Natural killer cell (primary cell): ENCODE results near the gene LRRC57. TPM values are rescaled to one million over a fixed set of nuclear protein-coding genes. Genes with fewer than 3 reads are reported as not detected.
A peak's percentile ranks its signal among the peaks of the same experiment; 100 is the strongest.

ENCODE experiments used
- ATAC-seq, 3 donors: fragments of 150-1000 bp in 2 of 3; fragments of 200-7000 bp in 1 of 3; cut with Tn5 transposase; 1 replicate in 1 of 3; 2 replicates in 2 of 3; pipeline ENCODE4 v1.10.0; 2021; ENCODE audit warnings: mild to moderate bottlenecking in 2 of 3, moderate library complexity in 2 of 3
- DNase-seq, 2 donors: peaks; one replicate each; pipeline versions ENCODE4 v3.0.0 to v3.0.0-alpha.2; 2013 to 2021; ENCODE audit warnings: mixed read lengths in 1 of 2
- H3K27ac ChIP-seq: one replicate; pipeline ENCODE4 v1.5.1; 2013; ENCODE audit warnings: mild to moderate bottlenecking, low read length
- H3K27me3 ChIP-seq: one replicate; pipeline ENCODE4 v1.6.1; 2013; ENCODE audit warnings: low read length; ENCODE audit not compliant: control insufficient read depth, insufficient read depth
- H3K36me3 ChIP-seq: one replicate; pipeline ENCODE4 v1.6.1; 2013; ENCODE audit warnings: low read length; ENCODE audit not compliant: control insufficient read depth, insufficient read depth
- H3K4me1 ChIP-seq: one replicate; pipeline ENCODE4 v1.6.1; 2013; ENCODE audit warnings: low read length; ENCODE audit not compliant: control insufficient read depth, insufficient read depth
- H3K4me3 ChIP-seq: one replicate; pipeline ENCODE4 v1.5.1; 2013; ENCODE audit warnings: low read length
- H3K9me3 ChIP-seq: one replicate; pipeline ENCODE4 v1.6.1; 2013; ENCODE audit warnings: low read length; ENCODE audit not compliant: control insufficient read depth, insufficient read depth
- H3K27ac Mint-ChIP-seq, 2 donors: one replicate each; pipeline ENCODE4 v1.8.0; 2022; ENCODE audit warnings: mild to moderate bottlenecking in 2 of 2, mixed read lengths in 2 of 2, moderate library complexity in 1 of 2
- H3K27me3 Mint-ChIP-seq, 2 donors: one replicate each; pipeline ENCODE4 v1.8.0; 2022; ENCODE audit warnings: low read depth in 2 of 2, mixed read lengths in 2 of 2
- H3K36me3 Mint-ChIP-seq: one replicate; pipeline ENCODE4 v1.8.0; 2022; ENCODE audit warnings: mixed read lengths
- H3K4me1 Mint-ChIP-seq, 2 donors: one replicate each; pipeline ENCODE4 v1.8.0; 2022; ENCODE audit warnings: mixed read lengths in 2 of 2
- H3K4me3 Mint-ChIP-seq: one replicate; pipeline ENCODE4 v1.8.0; 2022; ENCODE audit warnings: mild to moderate bottlenecking, moderate library complexity, mixed read lengths
- H3K9me3 Mint-ChIP-seq, 2 donors: one replicate each; pipeline ENCODE4 v1.8.0; 2022; ENCODE audit warnings: mixed read lengths in 2 of 2
- WGBS: methylation state at CpG from one replicate; pipeline ENCODE4 v1.1.7; 2013; ENCODE audit warnings: missing lambda C conversion rate; ENCODE audit not compliant: insufficient coverage; 5-methylcytosine and 5-hydroxymethylcytosine counted together
- intact Hi-C: fragments of 100-400 bp; cut with micrococcal nuclease; formaldehyde crosslinking; loops from one replicate; pipeline ENCODE4 v1.14.2; 2022
- total RNA-seq, 4 donors: library from RNA; stranded (reverse); fragments of 120-200 nt in 1 of 4; gene quantifications; one replicate each; pipeline versions ENCODE4 v1.2.3 to v1.2.4, GENCODE V29; 2013 to 2022
- TF ChIP-seq, protein P1 (sequence below): fragments of 200-600 bp; IDR thresholded peaks from one replicate; pipeline ENCODE4 v1.8.0; 2022; ENCODE audit warnings: antibody characterized with exemption

The LRRC57 gene
- 10 to 100 TPM; 29.4 to 43.9 (median 29.4) TPM for total RNA-seq
- total RNA-seq (2013): 25.0 TPM

DNA sequence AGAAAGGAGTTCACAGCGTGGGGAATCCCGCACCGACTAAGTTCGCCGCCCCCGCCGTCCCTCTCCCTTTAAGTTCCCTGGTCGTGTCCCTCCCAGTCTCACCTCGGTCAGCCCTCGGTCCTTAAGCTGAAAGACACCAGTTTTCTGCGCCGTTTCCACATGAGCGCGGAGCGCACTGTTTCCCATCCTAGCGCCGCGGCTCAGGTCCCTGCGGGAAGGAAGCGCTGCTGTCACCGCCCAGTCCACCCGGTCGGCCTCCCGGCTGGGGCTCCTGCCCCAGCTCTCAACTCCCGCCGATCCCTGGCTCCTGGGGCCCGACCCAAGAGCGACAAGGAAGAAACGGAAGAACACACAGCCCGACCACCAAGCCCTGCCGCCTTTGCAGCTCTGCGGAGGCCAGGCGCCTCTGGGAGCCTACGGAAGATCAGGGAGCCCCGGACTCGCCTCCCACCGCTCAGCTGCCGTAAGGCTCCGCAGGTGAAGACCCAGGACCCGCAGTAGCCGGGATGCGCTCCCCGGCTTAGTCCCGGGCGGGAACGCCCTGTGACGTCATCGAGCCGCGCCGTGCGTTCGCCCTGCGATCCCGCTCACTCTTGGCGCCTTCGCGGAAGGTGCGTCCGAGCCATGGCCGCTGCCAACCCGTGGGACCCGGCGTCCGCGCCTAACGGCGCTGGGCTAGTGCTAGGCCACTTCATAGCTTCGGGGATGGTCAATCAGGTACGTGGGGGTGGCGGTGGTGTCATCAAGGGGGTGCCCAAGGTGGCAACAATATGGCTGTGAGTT, at the start of gene LRRC57, which contains the start of gene HAUS2:
LRRC57 (minus strand) TSS at position 545 of the 783 bp plus-strand sequence; CDS start at position 186, 359 bp downstream.
HAUS2 (plus strand) TSS at position 590 of the 783 bp plus-strand sequence; CDS start at position 625, 35 bp downstream.
- Mint-ChIP-seq H3K27me3 (no peaks in the 10 kb centered on the region), H3K9me3 (no peaks in the 10 kb centered on the region), H3K4me1 (peaks cover 36 to 37% of the 10 kb centered on the region in 2 donors), H3K27ac (peak within 1 kb of the TSS; percentile 94 to 96), H3K4me3 (peak within 1 kb of the TSS; percentile 99), H3K36me3 (no peaks in the 10 kb centered on the region)
- intact Hi-C loops: loop anchor here (2.0 to 5.0 kb wide), 4 partner anchors 26 to 102 kb away; partner anchors contain the start of genes SNAP23 and STARD9
- Histone ChIP-seq H3K9me3 (no peaks in the 10 kb centered on the region), H3K27ac (peak within 1 kb of the TSS; percentile 84), H3K36me3 (peaks cover 14% of the 10 kb centered on the region), H3K4me3 (peak within 1 kb of the TSS; percentile 96), H3K4me1 (peaks cover 23% of the 10 kb centered on the region), H3K27me3 (no peaks in the 10 kb centered on the region)
- peak; percentile 85 to 93 for DNase-seq
- ATAC-seq: peak; percentile 86 to 91 (median 90)
- under 1% methylated on average over 71 of the region's 71 CpGs for WGBS
- TF ChIP-seq, protein P1, sequence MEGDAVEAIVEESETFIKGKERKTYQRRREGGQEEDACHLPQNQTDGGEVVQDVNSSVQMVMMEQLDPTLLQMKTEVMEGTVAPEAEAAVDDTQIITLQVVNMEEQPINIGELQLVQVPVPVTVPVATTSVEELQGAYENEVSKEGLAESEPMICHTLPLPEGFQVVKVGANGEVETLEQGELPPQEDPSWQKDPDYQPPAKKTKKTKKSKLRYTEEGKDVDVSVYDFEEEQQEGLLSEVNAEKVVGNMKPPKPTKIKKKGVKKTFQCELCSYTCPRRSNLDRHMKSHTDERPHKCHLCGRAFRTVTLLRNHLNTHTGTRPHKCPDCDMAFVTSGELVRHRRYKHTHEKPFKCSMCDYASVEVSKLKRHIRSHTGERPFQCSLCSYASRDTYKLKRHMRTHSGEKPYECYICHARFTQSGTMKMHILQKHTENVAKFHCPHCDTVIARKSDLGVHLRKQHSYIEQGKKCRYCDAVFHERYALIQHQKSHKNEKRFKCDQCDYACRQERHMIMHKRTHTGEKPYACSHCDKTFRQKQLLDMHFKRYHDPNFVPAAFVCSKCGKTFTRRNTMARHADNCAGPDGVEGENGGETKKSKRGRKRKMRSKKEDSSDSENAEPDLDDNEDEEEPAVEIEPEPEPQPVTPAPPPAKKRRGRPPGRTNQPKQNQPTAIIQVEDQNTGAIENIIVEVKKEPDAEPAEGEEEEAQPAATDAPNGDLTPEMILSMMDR: no peak

DNA sequence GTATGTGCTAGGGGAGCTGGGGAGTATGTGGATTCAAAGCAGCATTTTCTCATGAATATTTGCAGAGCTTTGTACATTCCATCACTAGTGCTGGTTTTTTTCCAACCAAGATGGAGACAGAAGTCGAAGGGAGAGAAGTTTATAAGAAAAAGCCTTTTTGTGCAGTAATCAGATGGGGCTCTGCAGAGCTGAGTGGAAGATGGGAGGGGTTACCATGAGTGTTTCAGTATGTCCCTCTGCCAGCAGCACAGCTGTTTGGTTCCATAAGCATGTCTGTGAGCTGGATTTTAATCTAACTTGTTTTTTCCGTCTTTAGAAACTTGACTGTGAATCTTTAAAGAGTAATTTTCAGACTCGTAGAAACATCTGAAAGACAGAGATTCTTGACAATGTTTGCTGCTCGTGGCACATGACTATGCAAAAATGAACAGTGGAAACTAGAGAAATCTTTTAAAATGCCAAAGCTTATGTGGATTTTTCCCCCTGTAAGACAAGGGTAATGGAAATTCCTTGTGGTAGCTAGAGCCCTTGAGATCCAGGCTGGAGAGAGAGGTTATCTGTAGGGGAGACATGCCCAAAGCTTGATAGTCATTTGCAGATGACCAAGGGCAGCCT, 47.1 kb upstream of the LRRC57 start:
- H3K27me3 Mint-ChIP-seq: no peaks in the 10 kb centered on the region
- intact Hi-C loops: no loop called here
- Histone ChIP-seq H3K36me3 (no peaks in the 10 kb centered on the region), H3K9me3 (no peaks in the 10 kb centered on the region), H3K27me3 (no peaks in the 10 kb centered on the region), H3K27ac (no peak overlapping the region), H3K4me1 (no peaks in the 10 kb centered on the region), H3K4me3 (no peak overlapping the region)
- no peaks in the 10 kb centered on the region for H3K36me3 Mint-ChIP-seq
- H3K4me1 Mint-ChIP-seq: peaks cover 0 to 4% of the 10 kb centered on the region in 2 donors
- no peak for DNase-seq
- no peak overlapping the region for H3K27ac Mint-ChIP-seq
- TF ChIP-seq, protein P1: no peak
- WGBS: 49% methylated on average over 4 of the region's 4 CpGs
- no peak for ATAC-seq
- H3K4me3 Mint-ChIP-seq: no peak overlapping the region
- H3K9me3 Mint-ChIP-seq: no peaks in the 10 kb centered on the region

DNA sequence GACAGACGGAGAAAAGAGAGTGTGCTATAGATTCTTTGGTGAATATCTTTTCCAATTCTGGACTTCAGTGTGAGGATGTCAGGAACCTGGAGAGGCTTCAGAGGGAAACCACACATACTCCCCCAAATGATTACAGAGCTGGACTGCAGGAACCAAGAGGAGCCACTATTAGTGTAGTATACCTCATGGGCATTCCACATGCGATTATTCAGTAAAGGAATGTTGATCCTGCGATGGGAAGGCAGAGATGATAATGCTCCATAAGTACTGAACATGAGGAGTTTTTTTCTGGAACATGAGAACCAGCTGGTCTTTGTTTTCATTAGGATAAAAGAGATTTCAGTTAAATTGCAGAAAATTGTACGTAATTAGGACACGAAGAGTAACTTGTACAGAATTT, 45.5 kb upstream of the LRRC57 start:
- Mint-ChIP-seq H3K36me3 (no peaks in the 10 kb centered on the region), H3K27me3 (no peaks in the 10 kb centered on the region)

More for the DNA sequence above, 45.5 kb upstream of the LRRC57 start:
- TF ChIP-seq, protein P1: no peak
- Mint-ChIP-seq H3K27ac (no peak overlapping the region), H3K9me3 (no peaks in the 10 kb centered on the region), H3K4me3 (no peak overlapping the region), H3K4me1 (no peaks in the 10 kb centered on the region)
- no peaks in the 10 kb centered on the region for H3K27me3 ChIP-seq
- H3K27ac ChIP-seq: no peak overlapping the region
- WGBS: 97% methylated on average over 4 of the region's 5 CpGs
- no peaks in the 10 kb centered on the region for H3K36me3 ChIP-seq
- ATAC-seq (no peak), DNase-seq (no peak)
- intact Hi-C loops: no loop called here
- H3K4me1 ChIP-seq: no peaks in the 10 kb centered on the region
- H3K9me3 ChIP-seq: no peaks in the 10 kb centered on the region
- no peak overlapping the region for H3K4me3 ChIP-seq
